B cell (primary cell): Measurements from ENCODE around the gene NDUFB10. TPM values are rescaled to one million over a fixed set of nuclear protein-coding genes. Genes with fewer than 3 reads are reported as not detected.

Source experiments
- ATAC-seq: fragments of 200-7000 bp; cut with Tn5 transposase; one replicate; pipeline ENCODE4 v1.10.0; 2021; ENCODE audit warnings: low read depth, mild to moderate bottlenecking, moderate number of reproducible peaks, moderate library complexity
- CTCF ChIA-PET: fragments of 350-600 bp; sonication (Branson Sonifier 250); formaldehyde crosslinking; loops from one replicate; lab custom pipeline; 2021; ENCODE audit warnings: antibody characterized with exemption, inconsistent platforms; lab: Charles Lee
- POLR2A ChIA-PET: fragments of 350-600 bp; sonication (Branson Sonifier 250); formaldehyde crosslinking; loops from one replicate; lab custom pipeline; 2021; ENCODE audit warnings: antibody characterized with exemption; lab: Charles Lee
- DNase-seq: peaks from one replicate; pipeline ENCODE4 v3.0.0; 2013
- H2AFZ ChIP-seq: 2 replicates; pipeline ENCODE4 v1.6.1; 2012; ENCODE audit warnings: mild to moderate bottlenecking, low read depth, low read length; ENCODE audit not compliant: insufficient read depth, poor library complexity, severe bottlenecking
- H3K27ac ChIP-seq, 2 donors: 1 replicate in 1 of 2; 2 replicates in 1 of 2; pipeline ENCODE4 v1.5.1; 2012 to 2013; ENCODE audit warnings: low read length in 2 of 2, mild to moderate bottlenecking in 2 of 2, moderate library complexity in 1 of 2
- H3K27me3 ChIP-seq, 4 experiments: fragments of 200-600 bp in 1 of 4; sonication (generic) in 1 of 4; replicated peaks in 1 of 4; 1 replicate in 2 of 4; 2 replicates in 2 of 4; pipeline versions ENCODE4 v1.6.1 to v1.7.0; 2013 to 2016; ENCODE audit warnings: low read length in 3 of 4, mild to moderate bottlenecking in 2 of 4, mixed read lengths in 1 of 4, moderate library complexity in 1 of 4; ENCODE audit not compliant: insufficient read depth in 4 of 4, control insufficient read depth in 3 of 4; ENCODE audit errors: control extremely low read depth in 1 of 4
- H3K36me3 ChIP-seq, 2 experiments: replicated peaks in 1 of 2; 1 replicate in 1 of 2; 2 replicates in 1 of 2; pipeline versions ENCODE4 v1.6.1 to v1.7.1; 2013; ENCODE audit warnings: low read length in 1 of 2; ENCODE audit not compliant: insufficient read depth in 2 of 2, control insufficient read depth in 1 of 2; ENCODE audit errors: control extremely low read depth in 1 of 2, extremely low read depth in 1 of 2
- H3K4me1 ChIP-seq, 2 donors: fragments of 200-600 bp in 1 of 2; sonication (generic) in 1 of 2; 1 replicate in 1 of 2; 2 replicates in 1 of 2; pipeline versions ENCODE4 v1.5.1 to v1.6.1; 2013 to 2017; ENCODE audit warnings: low read length in 2 of 2; ENCODE audit not compliant: control insufficient read depth in 2 of 2, insufficient read depth in 2 of 2
- H3K4me2 ChIP-seq: replicated peaks from 2 replicates; pipeline ENCODE3; 2012; ENCODE audit warnings: mild to moderate bottlenecking, low read depth, low read length; ENCODE audit not compliant: poor library complexity, severe bottlenecking
- H3K4me3 ChIP-seq, 5 experiments: fragments of 200-600 bp in 1 of 5; sonication (generic) in 1 of 5; 1 replicate in 3 of 5; 2 replicates in 2 of 5; pipeline versions ENCODE4 v1.5.1 to v1.7.0; 2011 to 2016; ENCODE audit warnings: low read length in 4 of 5, mild to moderate bottlenecking in 4 of 5, low read depth in 2 of 5, control low read depth in 1 of 5, moderate library complexity in 1 of 5; ENCODE audit not compliant: insufficient read depth in 1 of 5; ENCODE audit errors: control extremely low read depth in 1 of 5, extremely low read depth in 1 of 5
- H3K79me2 ChIP-seq: fragments of 200-600 bp; sonication (generic); one replicate; pipeline ENCODE4 v1.6.0; 2016; ENCODE audit warnings: low read length; ENCODE audit not compliant: control insufficient read depth, insufficient read depth
- H3K9ac ChIP-seq: fragments of 200-600 bp; sonication (generic); 2 replicates; pipeline ENCODE4 v1.6.1; 2017; ENCODE audit warnings: mild to moderate bottlenecking, low read length, moderate library complexity
- H3K9me3 ChIP-seq, 3 donors: one replicate each; pipeline versions ENCODE4 v1.6.1 to v1.7.1; 2013; ENCODE audit warnings: low read length in 2 of 3; ENCODE audit not compliant: control insufficient read depth in 2 of 3, insufficient read depth in 1 of 3; ENCODE audit errors: control extremely low read depth in 1 of 3
- H4K20me1 ChIP-seq: 2 replicates; pipeline ENCODE4 v1.6.0; 2012; ENCODE audit warnings: mild to moderate bottlenecking, low read length; ENCODE audit not compliant: insufficient read depth, control insufficient read depth, poor library complexity, severe bottlenecking
- H3K27ac Mint-ChIP-seq: one replicate; pipeline ENCODE4 v1.8.0; 2021; ENCODE audit warnings: mixed read lengths
- H3K27me3 Mint-ChIP-seq: one replicate; pipeline ENCODE4 v1.8.0; 2021; ENCODE audit warnings: mixed read lengths
- H3K4me1 Mint-ChIP-seq: one replicate; pipeline ENCODE4 v1.8.0; 2021; ENCODE audit warnings: mixed read lengths
- H3K4me3 Mint-ChIP-seq: one replicate; pipeline ENCODE4 v1.8.0; 2021; ENCODE audit warnings: mixed read lengths
- H3K9me3 Mint-ChIP-seq: one replicate; pipeline ENCODE4 v1.8.0; 2022; ENCODE audit warnings: mixed read lengths; ENCODE audit not compliant: insufficient read depth
- CTCF ChIP-seq: fragments of 200-600 bp; IDR thresholded peaks from one replicate; pipeline ENCODE4 v1.8.0; 2022; ENCODE audit warnings: antibody characterized with exemption, mild to moderate bottlenecking
- EZH2 ChIP-seq: IDR thresholded peaks from 2 replicates; pipeline ENCODE4 v1.6.1; 2012; ENCODE audit warnings: borderline replicate concordance, low read depth, mild to moderate bottlenecking, moderate library complexity, low read length; ENCODE audit not compliant: insufficient read depth, poor library complexity, severe bottlenecking
- WGBS: methylation state at CpG from one replicate; pipeline ENCODE4 v1.1.5; 2013; ENCODE audit warnings: missing lambda C conversion rate; ENCODE audit not compliant: insufficient coverage; 5-methylcytosine and 5-hydroxymethylcytosine counted together
- intact Hi-C: fragments of 100-400 bp; cut with micrococcal nuclease; formaldehyde crosslinking; loops from one replicate; pipeline ENCODE4 v1.10.0; 2022
- polyA plus RNA-seq: library from polyadenylated mRNA; depleted of rRNA; stranded (reverse); fragments of >200 nt; gene quantifications from 2 replicates; pipeline ENCODE4 v1.2.3, GENCODE V29; 2012
- total RNA-seq, 2 donors: library from RNA; stranded (reverse); fragments of 120-200 nt in 1 of 2; gene quantifications; 1 replicate in 1 of 2; 2 replicates in 1 of 2; pipeline versions ENCODE4 v1.2.3 to v1.2.4, GENCODE V29; 2013 to 2022

The NDUFB10 gene
- total and polyA plus RNA-seq, 2 donors (not counting 1 experiment from before 2014, with no cell fraction given) = 70.4 to 92.6 TPM

- WGBS = 96% methylated on average over 8 of the region's 8 CpGs
Measured at GRCh38 chr16:2006317-2006716, 47.0 kb downstream of the NDUFB10 start.

More at GRCh38 chr16:2006317-2006716, 47.0 kb downstream of the NDUFB10 start:
- Histone ChIP-seq H3K27ac (no peak overlapping the region), H3K36me3 (peaks cover 0 to 29% of the 10 kb centered on the region in 2 experiments), H3K9me3 (no peaks in the 10 kb centered on the region), H4K20me1 (peaks cover 76% of the 10 kb centered on the region), H3K4me3 (no peak overlapping the region), H2AFZ (no peak overlapping the region), H3K9ac (no peak overlapping the region), H3K79me2 (peaks cover 76% of the 10 kb centered on the region), H3K4me2 (no peak overlapping the region), H3K4me1 (peaks cover 42 to 56% of the 10 kb centered on the region in 2 donors), H3K27me3 (no peaks in the 10 kb centered on the region)
- ChIA-PET CTCF (interaction anchor here (4.9 kb wide), 1 partner anchor 135 kb away, joined by 46 read pairs; no protein-coding TSS in a partner anchor), POLR2A (no interaction called here)
- H3K9me3 Mint-ChIP-seq = no peaks in the 10 kb centered on the region
- H3K27ac Mint-ChIP-seq = peak overlapping the region; percentile 10
- TF ChIP-seq EZH2 (no peak), CTCF (no peak)
- intact Hi-C loops = no loop called here
- H3K4me1 Mint-ChIP-seq = peaks cover 47% of the 10 kb centered on the region
- no peaks in the 10 kb centered on the region for H3K27me3 Mint-ChIP-seq
- no peak for DNase-seq
- ATAC-seq = no peak
- peak overlapping the region; percentile 44 for H3K4me3 Mint-ChIP-seq
